Liver (tissue), 9 donors: ENCODE data around the gene UBR2. TPM values are rescaled to one million over a fixed set of nuclear protein-coding genes. Genes with fewer than 3 reads are reported as not detected.
"Not testable (repeated sequence)": the region's sequence is repeated elsewhere in the genome, so short reads cannot be mapped to it uniquely, and the experiment has no call there.

Experiments
- DNase-seq: peaks from one replicate; pipeline ENCODE4 v3.0.0-alpha.2; 2017; ENCODE audit warnings: low spot score
- H3K27ac ChIP-seq, 2 donors: one replicate each; pipeline ENCODE4 v1.7.0; 2013; ENCODE audit warnings: inconsistent platforms in 2 of 2, low read length in 2 of 2, control low read depth in 1 of 2, low read depth in 1 of 2, mild to moderate bottlenecking in 1 of 2
- H3K27me3 ChIP-seq, 4 donors: one replicate each; pipeline versions ENCODE4 v1.6.1 to v1.7.0; 2013; ENCODE audit warnings: low read length in 3 of 4, inconsistent platforms in 1 of 4, mild to moderate bottlenecking in 1 of 4, moderate library complexity in 1 of 4; ENCODE audit not compliant: control insufficient read depth in 4 of 4, insufficient read depth in 4 of 4
- H3K36me3 ChIP-seq, 4 donors: one replicate each; pipeline versions ENCODE4 v1.6.1 to v1.7.0; 2013; ENCODE audit warnings: low read length in 3 of 4, mild to moderate bottlenecking in 3 of 4, low read depth in 1 of 4, moderate library complexity in 1 of 4; ENCODE audit not compliant: control insufficient read depth in 4 of 4, insufficient read depth in 3 of 4
- H3K4me1 ChIP-seq, 4 donors: one replicate each; pipeline versions ENCODE4 v1.6.1 to v1.7.0; 2013; ENCODE audit warnings: low read length in 3 of 4, mild to moderate bottlenecking in 3 of 4, moderate library complexity in 1 of 4; ENCODE audit not compliant: control insufficient read depth in 4 of 4, insufficient read depth in 4 of 4
- H3K4me3 ChIP-seq, 3 donors: one replicate each; pipeline versions ENCODE4 v1.6.1 to v1.7.0; 2013; ENCODE audit warnings: low read length in 3 of 3, control low read depth in 1 of 3, low read depth in 1 of 3, mild to moderate bottlenecking in 1 of 3
- H3K9ac ChIP-seq, 2 donors: one replicate each; pipeline ENCODE4 v1.7.0; 2013; ENCODE audit warnings: low read length in 2 of 2, mild to moderate bottlenecking in 2 of 2, moderate library complexity in 2 of 2, control low read depth in 1 of 2, low read depth in 1 of 2
- H3K9me3 ChIP-seq, 4 donors: one replicate each; pipeline versions ENCODE4 v1.6.1 to v1.7.0; 2013; ENCODE audit warnings: low read length in 3 of 4; ENCODE audit not compliant: control insufficient read depth in 4 of 4
- HNF4A ChIP-seq, 2 donors: conservative IDR thresholded peaks; 2 replicates each; pipeline ENCODE4 v1.6.1; 2016; ENCODE audit warnings: antibody characterized with exemption in 2 of 2, mild to moderate bottlenecking in 2 of 2
- JUND ChIP-seq, 2 donors: IDR thresholded peaks; 2 replicates each; pipeline ENCODE4 v1.6.1; 2016; ENCODE audit warnings: antibody characterized with exemption in 2 of 2
- NR2F2 ChIP-seq: IDR thresholded peaks from 2 replicates; pipeline ENCODE4 v1.6.1; 2016; ENCODE audit warnings: antibody characterized with exemption
- RXRA ChIP-seq, 2 donors: IDR thresholded peaks; 2 replicates each; pipeline ENCODE4 v1.6.1; 2017 to 2018; ENCODE audit warnings: antibody characterized with exemption in 2 of 2, mild to moderate bottlenecking in 1 of 2
- TAF1 ChIP-seq: conservative IDR thresholded peaks from 2 replicates; pipeline ENCODE4 v1.6.1; 2016; ENCODE audit warnings: antibody characterized with exemption, mild to moderate bottlenecking
- YY1 ChIP-seq: IDR thresholded peaks from 2 replicates; pipeline ENCODE4 v1.6.1; 2016; ENCODE audit warnings: antibody characterized with exemption, mild to moderate bottlenecking
- WGBS: extraction: QIAGEN DNeasy Blood & Tissue Kit; methylation state at CpG from one replicate; pipeline ENCODE4 v1.1.7; 2013; 5-methylcytosine and 5-hydroxymethylcytosine counted together
- polyA plus RNA-seq, 2 donors: library from polyadenylated mRNA; stranded (reverse) in 1 of 2; unstranded in 1 of 2; fragments of 200-250 nt in 1 of 2; fragments of >200 nt in 1 of 2; fragmentation: Nextera tagmentation in 1 of 2; extraction: Ambion mirVana in 1 of 2; gene quantifications; one replicate each; pipeline versions ENCODE4 v1.2.1 to v1.2.3, GENCODE V29; 2013 to 2015
- total RNA-seq, 2 donors: library from RNA; depleted of rRNA; stranded (reverse); fragments of >200 nt; gene quantifications; one replicate each; pipeline ENCODE4 v1.2.3, GENCODE V29; 2014
- TF ChIP-seq, protein P1 (sequence below): IDR thresholded peaks from 2 replicates; pipeline ENCODE4 v1.6.1; 2016; ENCODE audit warnings: antibody characterized with exemption
- TF ChIP-seq, protein P2 (sequence below): IDR thresholded peaks from 2 replicates; pipeline ENCODE4 v1.6.1; 2016; ENCODE audit warnings: antibody characterized with exemption
- TF ChIP-seq, protein P3 (sequence below): IDR thresholded peaks from 2 replicates; pipeline ENCODE4 v1.6.1; 2016; ENCODE audit warnings: antibody characterized with exemption
- donor health status: healthy.
- donor health status: healthy.
- donor health status: healthy.
- donor health status: healthy.
- donor health status: healthy.

Gene UBR2
- total and polyA plus RNA-seq, 4 donors, result 6.3 to 32.9 (median 19.3) TPM

DNA sequence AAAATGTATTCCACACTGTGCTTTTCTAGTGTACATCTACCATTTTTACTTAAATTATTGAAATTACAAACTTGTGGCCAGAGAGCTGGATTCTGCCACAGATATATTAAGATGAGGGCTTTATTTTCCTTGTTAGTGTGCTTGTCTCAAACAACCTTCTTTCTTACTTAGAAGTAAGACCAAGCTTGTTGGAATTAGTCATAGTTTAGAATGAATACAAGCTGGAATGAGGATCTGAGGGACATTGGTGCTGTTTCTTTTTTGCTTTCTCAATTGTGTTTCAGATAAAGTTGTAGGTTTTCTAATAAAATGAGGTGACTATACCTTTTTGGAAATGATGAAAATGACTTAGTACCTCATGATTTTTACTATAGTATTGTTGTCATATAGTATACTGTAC is 40.3 kb downstream of the UBR2 start (continued):
- TF ChIP-seq NR2F2 (no peak), RXRA (IDR thresholded peaks at IDR 0.05) (no peak), TAF1 (no peak), JUND (IDR thresholded peaks at IDR 0.05) (no peak)
- TF ChIP-seq, protein P1, sequence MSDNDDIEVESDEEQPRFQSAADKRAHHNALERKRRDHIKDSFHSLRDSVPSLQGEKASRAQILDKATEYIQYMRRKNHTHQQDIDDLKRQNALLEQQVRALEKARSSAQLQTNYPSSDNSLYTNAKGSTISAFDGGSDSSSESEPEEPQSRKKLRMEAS, result no peak

DNA sequence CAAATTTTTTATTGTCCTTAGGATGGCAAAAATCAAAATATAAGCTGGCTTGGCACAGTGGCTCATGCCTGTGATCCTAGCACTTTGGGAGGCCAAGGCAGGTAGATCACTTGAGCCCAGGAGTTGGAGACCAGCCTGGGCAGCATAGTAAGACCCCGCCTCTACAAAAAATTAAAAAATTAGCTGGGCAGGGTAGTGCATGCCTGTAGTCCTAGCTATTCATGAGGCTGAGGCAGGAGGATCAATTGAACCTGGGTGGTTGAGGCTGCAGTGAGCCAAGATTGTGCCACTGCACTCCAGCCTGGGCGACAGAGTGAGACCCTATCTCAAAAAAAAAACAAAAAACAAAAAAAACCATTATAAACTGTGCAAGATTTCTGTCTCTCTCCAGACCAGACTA is 40.9 kb downstream of the UBR2 start:
- DNase-seq, H3K27me3 ChIP-seq, H3K9ac ChIP-seq, H3K27ac ChIP-seq, H3K9me3 ChIP-seq, H3K4me3 ChIP-seq, H3K4me1 ChIP-seq: not testable (repeated sequence)
- 100% methylated on average over 2 of the region's 2 CpGs for WGBS
- H3K36me3 ChIP-seq, result peaks cover 4 to 20% (median 12%) of the 10 kb centered on the region in 4 donors

DNA sequence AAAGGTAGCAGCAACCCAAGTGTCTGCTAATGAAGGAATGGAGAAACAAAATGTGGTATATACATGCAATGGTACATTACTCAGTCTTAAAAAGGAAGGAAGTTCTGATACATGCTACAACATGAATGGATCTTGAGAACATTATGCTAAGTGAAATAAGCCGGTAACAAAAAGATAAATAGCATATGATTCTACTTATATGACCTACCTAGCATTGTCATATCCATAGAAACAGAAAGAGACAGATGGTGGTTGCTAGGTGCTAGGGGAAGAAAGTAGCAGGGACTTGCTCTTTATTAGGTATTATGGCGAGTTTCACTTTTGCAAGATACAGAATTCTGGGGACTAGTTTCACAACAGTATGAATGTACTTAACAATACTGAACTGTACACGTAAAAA is 46.6 kb downstream of the UBR2 start:
- TF ChIP-seq, protein P1, result no peak
- no peak overlapping the region for H3K4me3 ChIP-seq
- H3K4me1 ChIP-seq, result no peaks in the 10 kb centered on the region
- no peaks in the 10 kb centered on the region for H3K9me3 ChIP-seq
- peaks cover 0 to 29% (median 24%) of the 10 kb centered on the region in 4 donors for H3K36me3 ChIP-seq
- no peak for DNase-seq
- H3K9ac ChIP-seq, result no peak overlapping the region
- 95% methylated on average over 3 of the region's 3 CpGs for WGBS
- H3K27me3 ChIP-seq, result no peaks in the 10 kb centered on the region
- H3K27ac ChIP-seq, result no peak overlapping the region

DNA sequence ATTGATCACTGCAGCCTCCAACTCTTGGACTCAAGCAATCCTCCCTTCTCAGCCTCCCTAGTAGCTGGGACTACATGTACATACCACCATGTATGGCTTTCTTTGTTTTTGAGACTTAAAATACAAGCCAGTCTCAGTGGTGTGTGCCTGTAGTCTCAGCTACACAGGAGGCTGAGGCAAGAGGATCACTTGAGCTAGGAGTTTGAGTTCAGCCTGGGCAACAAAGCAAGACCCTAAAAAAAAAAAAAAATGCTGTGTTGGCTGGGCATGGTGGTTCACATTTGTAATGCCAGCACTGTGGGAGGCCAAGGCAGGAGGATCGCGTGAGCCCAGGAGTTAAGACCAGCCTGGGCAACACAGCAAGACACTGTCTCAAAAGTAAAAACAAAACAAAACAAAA is 51.7 kb downstream of the UBR2 start:
- Histone ChIP-seq H3K27me3 (no peaks in the 10 kb centered on the region), H3K9ac (no peak overlapping the region), H3K4me1 (no peaks in the 10 kb centered on the region), H3K4me3 (no peak overlapping the region), H3K27ac (no peak overlapping the region), H3K9me3 (no peaks in the 10 kb centered on the region), H3K36me3 (peaks cover 6 to 47% (median 41%) of the 10 kb centered on the region in 4 donors)
- 97% methylated on average over 2 of the region's 2 CpGs for whole genome bisulfite sequencing
- no peak for DNase-seq
- TF ChIP-seq, protein P2, sequence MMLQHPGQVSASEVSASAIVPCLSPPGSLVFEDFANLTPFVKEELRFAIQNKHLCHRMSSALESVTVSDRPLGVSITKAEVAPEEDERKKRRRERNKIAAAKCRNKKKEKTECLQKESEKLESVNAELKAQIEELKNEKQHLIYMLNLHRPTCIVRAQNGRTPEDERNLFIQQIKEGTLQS, result no peak

DNA sequence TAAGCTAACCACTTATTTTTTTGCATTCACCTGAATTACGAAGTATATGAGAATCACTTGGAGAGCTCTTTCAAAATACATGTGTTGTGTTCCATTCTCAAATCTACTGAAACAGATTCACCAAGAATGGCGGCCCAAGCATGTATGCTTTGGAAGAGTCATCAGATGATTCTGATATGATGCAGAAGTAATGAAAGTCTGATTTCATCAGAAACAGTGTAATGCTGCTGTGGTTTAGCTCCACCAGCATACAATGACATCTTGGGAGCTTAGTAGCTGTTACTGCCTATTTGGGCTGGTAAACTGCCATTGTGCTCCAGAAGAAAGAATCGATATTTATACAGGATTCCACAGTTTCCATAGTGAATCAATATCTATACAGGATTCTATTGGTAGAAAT is 52.9 kb downstream of the UBR2 start:
- Histone ChIP-seq H3K27ac (no peak overlapping the region), H3K9me3 (no peaks in the 10 kb centered on the region), H3K9ac (no peak overlapping the region), H3K4me3 (no peak overlapping the region), H3K4me1 (no peaks in the 10 kb centered on the region), H3K27me3 (no peaks in the 10 kb centered on the region), H3K36me3 (peaks cover 6 to 52% (median 43%) of the 10 kb centered on the region in 4 donors)
- no peak for TF ChIP-seq HNF4A (conservative IDR thresholded peaks at IDR 0.05)
- TF ChIP-seq, protein P3, sequence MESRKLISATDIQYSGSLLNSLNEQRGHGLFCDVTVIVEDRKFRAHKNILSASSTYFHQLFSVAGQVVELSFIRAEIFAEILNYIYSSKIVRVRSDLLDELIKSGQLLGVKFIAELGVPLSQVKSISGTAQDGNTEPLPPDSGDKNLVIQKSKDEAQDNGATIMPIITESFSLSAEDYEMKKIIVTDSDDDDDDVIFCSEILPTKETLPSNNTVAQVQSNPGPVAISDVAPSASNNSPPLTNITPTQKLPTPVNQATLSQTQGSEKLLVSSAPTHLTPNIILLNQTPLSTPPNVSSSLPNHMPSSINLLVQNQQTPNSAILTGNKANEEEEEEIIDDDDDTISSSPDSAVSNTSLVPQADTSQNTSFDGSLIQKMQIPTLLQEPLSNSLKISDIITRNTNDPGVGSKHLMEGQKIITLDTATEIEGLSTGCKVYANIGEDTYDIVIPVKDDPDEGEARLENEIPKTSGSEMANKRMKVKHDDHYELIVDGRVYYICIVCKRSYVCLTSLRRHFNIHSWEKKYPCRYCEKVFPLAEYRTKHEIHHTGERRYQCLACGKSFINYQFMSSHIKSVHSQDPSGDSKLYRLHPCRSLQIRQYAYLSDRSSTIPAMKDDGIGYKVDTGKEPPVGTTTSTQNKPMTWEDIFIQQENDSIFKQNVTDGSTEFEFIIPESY, result no peak
- no peak for TF ChIP-seq YY1
- TF ChIP-seq TAF1, result no peak
- TF ChIP-seq, protein P1, result no peak
- WGBS, result 94% methylated on average over 3 of the region's 3 CpGs
- no peak for DNase-seq
